MM.1S (cell line): ENCODE data around the gene ADCYAP1R1.

Source experiments
- CTCF ChIP-seq: fragments of 300-600 bp; sonication (generic); IDR thresholded peaks from 2 replicates; pipeline ENCODE4 v1.5.1; 2016; ENCODE audit warnings: antibody characterized with exemption, low read length, mixed read lengths
- EZH2 ChIP-seq: fragments of 300-600 bp; sonication (generic); optimal IDR thresholded peaks from 2 replicates; pipeline ENCODE3; 2017; ENCODE audit warnings: low read depth, mild to moderate bottlenecking, antibody characterized with exemption, low read length, mixed read lengths

- TF ChIP-seq EZH2: no peak
- TF ChIP-seq CTCF: no peak
These were observed 6.0 kb downstream of the ADCYAP1R1 start for GRCh38 chr7:31058122-31058521.
